Esophagus squamous epithelium (tissue), 4 donors: ENCODE data around the gene CPNE4.

Source experiments
- POLR2A ChIP-seq, 4 donors: fragments of 450-650 bp; IDR thresholded peaks; one replicate each; pipeline ENCODE4 v1.6.1; 2017; ENCODE audit warnings: antibody characterized with exemption in 4 of 4, mild to moderate bottlenecking in 4 of 4, moderate library complexity in 3 of 4
- TF ChIP-seq, protein P1 (sequence below), 6 experiments: fragments of 450-650 bp in 4 of 6; fragments of 200-600 bp in 2 of 6; sonication (generic) in 2 of 6; IDR thresholded peaks; one replicate each; pipeline ENCODE4 v1.5.1; 2016 to 2019; ENCODE audit warnings: antibody characterized with exemption in 6 of 6, mild to moderate bottlenecking in 4 of 6, moderate library complexity in 4 of 6

GRCh38 chr3:131494706-131495105 is 540.1 kb downstream of the CPNE4 start:
- TF ChIP-seq, protein P1, sequence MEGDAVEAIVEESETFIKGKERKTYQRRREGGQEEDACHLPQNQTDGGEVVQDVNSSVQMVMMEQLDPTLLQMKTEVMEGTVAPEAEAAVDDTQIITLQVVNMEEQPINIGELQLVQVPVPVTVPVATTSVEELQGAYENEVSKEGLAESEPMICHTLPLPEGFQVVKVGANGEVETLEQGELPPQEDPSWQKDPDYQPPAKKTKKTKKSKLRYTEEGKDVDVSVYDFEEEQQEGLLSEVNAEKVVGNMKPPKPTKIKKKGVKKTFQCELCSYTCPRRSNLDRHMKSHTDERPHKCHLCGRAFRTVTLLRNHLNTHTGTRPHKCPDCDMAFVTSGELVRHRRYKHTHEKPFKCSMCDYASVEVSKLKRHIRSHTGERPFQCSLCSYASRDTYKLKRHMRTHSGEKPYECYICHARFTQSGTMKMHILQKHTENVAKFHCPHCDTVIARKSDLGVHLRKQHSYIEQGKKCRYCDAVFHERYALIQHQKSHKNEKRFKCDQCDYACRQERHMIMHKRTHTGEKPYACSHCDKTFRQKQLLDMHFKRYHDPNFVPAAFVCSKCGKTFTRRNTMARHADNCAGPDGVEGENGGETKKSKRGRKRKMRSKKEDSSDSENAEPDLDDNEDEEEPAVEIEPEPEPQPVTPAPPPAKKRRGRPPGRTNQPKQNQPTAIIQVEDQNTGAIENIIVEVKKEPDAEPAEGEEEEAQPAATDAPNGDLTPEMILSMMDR (IDR thresholded peaks at IDR 0.05) = no peak
- no peak for TF ChIP-seq POLR2A (IDR thresholded peaks at IDR 0.05)
